ENCODE measurements around the gene HSPD1.
A peak's percentile ranks its signal among the peaks of the same experiment; 100 is the strongest.
"Not testable (repeated sequence)": the region's sequence is repeated elsewhere in the genome, so short reads cannot be mapped to it uniquely, and the experiment has no call there.

HSPD1 gene

DNA sequence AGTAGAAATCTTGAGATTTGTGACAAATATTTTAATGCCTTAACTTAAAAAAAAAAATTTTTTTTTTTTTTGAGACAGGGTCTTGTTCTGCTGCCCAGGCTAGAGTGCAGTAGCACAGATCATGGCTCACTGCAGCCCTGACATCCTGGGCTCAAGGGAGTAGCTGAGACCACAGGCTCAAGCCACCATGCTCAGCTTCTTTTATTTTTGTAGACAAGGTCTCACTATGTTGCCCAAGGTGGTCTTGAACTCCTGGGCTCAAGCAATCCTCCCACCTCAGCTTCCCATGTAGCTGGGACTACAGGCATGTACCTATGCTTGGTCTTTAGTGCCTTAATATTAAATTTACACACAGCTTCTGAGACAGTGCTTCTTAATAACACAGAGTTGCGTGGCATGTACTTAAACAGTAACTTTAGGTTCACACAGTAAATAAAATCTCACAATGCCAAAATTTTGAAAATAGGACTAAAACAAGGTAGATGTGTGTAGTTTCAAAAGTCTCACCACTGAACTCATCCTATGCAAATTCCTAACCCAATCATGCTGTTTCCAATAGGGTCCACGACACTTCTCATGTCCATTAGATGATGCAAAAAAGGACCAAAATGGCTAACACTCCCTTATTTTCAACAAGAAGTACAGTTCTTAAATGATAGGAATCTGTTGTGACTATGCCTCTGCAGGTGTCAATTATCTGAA lies 4.1 kb downstream of the HSPD1 start:
- DNase-seq = no peak

DNA sequence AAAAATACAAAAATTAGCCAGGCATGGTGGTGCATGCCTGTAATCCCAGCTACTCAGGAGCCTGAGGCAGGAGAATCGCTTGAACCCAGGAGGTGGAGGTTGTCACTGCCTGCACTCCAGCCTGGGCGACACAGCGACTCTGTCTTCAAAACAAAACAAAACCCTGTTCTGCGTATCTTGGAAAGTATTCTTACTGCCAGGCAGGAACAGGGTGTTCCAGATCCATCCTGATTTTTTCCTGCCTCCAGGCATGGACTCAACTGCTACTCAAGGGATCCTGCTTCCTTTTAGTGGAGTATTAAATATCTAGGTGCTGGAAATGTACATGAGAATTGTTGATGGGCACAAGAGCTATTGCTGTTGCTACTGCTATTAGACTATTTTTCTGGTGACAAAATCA lies 12.3 kb downstream of the HSPD1 start:
- DNase-seq = no peak

DNA sequence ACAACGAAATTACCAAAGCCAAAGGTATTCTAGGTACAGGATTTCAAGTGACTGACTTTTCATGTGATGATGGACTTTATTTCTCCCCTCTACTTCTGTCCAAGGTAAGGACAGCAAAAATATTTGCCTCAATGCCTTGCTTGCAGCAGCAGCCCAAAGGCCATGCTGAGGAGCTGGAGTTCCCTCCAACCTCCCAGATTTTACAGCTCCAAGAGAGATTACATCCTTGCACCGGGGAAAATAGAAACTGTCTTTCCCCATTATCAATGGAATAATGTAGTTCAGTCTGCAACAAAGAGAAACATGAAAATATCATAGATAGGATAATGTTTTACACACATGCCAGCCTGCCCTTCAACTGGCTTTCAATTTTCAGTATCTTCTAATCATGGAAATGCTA lies 13.5 kb downstream of the HSPD1 start:
- DNase-seq = no peak

DNA sequence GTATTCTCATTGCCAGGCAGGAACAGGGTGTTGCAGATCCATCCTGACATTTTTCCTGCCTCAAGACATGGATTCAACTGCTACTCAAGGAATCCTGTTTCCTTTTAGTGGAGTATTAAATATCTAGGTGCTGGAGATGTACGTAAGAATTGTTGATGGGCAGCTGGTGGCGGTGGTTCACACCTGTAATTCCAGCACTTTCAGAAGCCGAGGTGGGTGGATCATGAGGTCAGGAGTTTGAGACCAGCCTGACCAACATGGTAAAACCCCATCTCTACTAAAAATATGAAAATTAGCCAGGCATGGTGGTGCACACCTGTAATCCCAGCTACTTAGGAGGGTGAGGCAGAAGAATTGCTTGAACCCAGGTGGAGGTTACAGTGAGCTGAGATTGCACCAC lies 15.4 kb downstream of the HSPD1 start:
- DNase-seq = not testable (repeated sequence)

GRCh38 chr2:197480165-197481036 lies 19.2 kb downstream of the HSPD1 start:
- no peak for DNase-seq

GRCh38 chr2:197477797-197478196 lies 21.8 kb downstream of the HSPD1 start:
- DNase-seq = no peak

DNA sequence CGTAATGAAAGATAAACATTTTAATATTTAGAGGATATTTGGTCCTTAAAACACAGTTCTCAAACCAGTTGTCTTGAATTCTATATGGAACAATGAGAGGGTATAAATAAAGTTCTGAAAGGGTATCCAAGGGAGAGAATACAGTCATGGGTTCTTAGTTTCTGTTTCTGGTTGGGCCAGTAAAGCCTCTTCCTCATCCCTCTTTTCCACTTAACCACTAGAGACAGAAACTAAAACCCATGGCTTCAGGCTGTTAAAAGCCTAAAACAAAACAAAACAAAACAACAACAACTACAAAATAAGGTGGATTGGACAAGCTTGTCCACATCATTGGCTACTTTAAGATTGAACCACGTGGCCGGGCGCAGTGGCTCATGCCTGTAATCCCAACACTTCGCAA lies 27.5 kb downstream of the HSPD1 start:
- no peak for DNase-seq

DNA sequence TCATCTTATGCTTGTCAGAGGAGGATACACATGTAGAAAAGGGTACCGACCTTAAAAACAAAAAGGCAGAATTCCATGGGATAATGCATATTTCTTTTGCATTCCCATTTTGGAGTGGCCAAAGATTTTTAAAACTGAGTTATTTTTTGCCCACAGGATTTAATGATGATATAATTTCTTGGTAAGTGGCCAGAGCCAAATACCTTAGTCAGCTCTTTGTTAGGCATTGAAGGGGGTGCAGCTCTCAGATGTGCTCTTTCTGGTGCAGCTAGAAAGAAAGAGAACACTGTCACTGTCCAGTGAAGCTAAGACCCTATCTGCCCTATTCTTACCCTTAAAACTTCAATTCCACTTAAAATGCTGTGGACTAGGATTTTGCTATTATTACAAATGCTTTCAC lies 35.5 kb downstream of the HSPD1 start:
- no peak for DNase-seq

DNA sequence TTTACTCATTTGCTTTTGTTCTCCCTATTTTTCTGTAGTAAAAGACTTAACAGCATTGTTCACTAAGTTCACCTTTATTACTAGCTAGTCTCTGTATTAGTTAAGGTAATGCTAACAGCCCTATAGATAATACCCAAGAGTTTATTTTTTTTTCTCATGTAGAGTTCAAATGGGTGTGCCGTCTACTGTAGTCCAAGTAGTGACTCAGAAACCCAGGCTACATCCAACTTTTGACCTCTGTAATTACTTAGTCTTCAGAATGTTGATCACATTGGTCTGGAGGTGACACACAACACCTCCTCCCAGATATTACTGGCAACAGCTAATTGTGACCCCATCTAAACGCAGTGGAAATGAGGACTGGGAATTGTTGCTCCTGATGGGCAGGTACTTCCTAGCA lies 38.6 kb downstream of the HSPD1 start:
- DNase-seq = no peak

DNA sequence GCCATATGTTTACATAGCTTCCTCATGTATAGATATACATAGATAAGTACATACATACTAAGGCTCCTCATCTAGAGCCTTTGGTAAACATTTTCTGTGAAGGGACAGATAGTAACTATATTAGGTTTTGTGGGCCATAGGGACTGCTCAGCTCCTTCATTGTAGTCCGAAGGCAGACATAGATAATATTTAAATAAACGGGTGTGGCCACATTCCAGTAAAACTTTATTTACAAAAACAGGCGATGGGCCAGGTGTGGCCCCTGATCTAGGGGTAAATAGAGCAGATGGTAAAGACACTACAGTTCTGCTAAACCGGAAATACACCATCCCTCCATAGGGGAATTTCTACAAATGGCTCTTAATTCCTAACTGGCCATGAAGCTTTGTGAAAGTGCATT lies 39.0 kb downstream of the HSPD1 start:
- no peak for DNase-seq

- DNase-seq = no peak
Observed at GRCh38 chr2:197455428-197455827, 44.2 kb downstream of the HSPD1 start.

- DNase-seq = no peak
Observed at GRCh38 chr2:197454923-197455322, 44.7 kb downstream of the HSPD1 start.

- no peak for DNase-seq
Observed at GRCh38 chr2:197453914-197454398, 45.7 kb downstream of the HSPD1 start.

- peak; percentile 93 to 99 for DNase-seq
Observed at GRCh38 chr2:197453123-197453913, 46.3 kb downstream of the HSPD1 start, which contains the start of gene COQ10B. COQ10B (plus strand) TSS chr2:197453552; CDS start chr2:197453561, 9 bp downstream.

DNA sequence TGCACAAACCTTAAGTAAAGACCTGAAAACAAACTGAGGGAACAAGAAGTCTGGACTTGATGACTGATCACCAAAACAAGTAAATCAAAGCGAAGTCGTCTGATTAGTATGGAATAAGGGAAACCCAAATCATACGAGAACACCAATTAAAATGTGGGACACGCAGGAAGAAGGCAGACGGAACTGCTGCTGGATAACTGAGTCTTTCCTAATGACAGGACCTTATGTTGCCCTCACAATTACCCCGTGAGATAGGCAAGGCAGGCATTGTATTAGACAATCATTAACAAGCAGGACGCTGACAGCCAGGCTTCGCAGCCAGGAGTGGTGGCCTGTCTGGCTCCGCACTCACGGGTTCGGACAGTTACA lies 46.9 kb downstream of the HSPD1 start:
- DNase-seq = no peak

- DNase-seq = not testable (repeated sequence)
Observed at GRCh38 chr2:197450935-197451358, 48.7 kb downstream of the HSPD1 start.

DNA sequence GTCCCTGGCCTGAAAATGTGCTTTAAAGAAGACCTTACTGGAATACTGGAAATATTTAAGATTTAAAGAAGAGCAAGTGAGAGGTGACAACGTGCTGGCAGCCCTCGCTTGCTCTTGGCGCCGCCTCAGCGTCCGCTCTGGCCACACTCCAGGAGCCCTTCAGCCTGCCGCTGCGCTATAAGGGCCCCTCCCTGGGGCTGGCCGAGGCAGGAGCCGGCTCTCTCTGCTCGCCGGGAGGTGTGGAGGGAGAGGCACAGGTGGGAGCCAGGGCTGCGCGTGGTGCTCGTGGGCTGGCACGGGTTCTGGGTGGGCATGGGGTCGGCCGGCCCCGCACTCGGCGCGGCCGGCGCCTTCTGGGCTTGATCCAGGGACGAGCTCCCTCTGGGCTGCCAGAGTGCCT lies 49.2 kb downstream of the HSPD1 start:
- DNase-seq = no peak

DNA sequence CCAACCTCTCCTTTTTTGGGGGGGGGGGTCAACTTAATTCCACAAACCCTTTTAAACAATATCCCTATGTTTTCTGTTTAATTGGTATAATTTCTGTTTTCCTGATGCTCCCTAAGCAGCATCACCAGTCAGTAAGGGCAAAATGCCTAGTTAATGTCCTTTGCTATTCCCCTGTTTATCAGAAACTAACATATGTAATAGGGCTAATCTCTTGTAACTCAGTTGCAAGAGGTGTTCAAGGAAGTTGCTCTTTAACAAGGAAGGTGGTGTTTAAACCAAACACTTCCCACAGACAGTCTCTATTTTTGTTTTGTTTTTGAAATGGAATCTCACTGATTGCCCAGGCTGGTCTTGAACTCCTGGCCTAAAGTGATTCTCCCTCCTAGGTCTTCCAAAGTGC lies 52.8 kb downstream of the HSPD1 start:
- DNase-seq = no peak

DNA sequence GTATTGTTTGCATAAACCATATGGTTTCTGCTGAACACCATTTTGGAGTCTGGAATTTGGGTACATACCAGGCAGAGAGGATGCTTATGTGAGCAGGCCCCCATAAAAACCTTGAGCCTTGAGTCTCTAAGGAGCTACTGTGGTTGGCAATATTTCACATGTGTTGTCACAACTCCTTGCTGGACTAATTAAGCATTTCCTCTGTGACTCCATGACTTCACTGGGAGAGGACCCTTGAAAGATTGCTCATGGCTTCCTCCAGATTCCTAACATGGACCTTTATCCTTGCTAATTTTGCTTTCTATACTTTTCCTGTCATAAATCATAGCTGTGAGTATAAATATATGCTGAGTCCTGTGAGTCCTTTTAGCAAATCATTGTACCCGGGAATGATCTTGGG lies 53.9 kb downstream of the HSPD1 start:
- DNase-seq = no peak

DNA sequence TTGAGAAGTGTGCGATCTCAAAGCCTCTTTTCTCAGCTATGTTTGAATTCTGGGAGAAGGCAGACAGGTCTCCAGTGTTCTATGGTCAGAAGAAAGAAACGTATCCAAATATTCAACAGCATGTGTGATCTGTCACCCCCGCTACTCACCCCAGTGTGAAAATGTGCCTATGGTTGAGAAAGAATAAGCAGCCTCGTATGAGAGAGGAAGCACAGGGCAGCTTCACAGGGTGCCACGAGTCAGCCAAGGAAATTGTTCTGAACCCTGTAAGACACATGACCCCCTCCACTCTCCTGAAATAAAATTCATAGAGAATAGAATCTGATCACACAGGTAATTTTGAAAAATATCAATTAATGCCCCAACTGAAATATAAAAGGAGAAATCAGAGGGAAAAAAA lies 56.8 kb downstream of the HSPD1 start:
- peak in 1 of 2 donors; percentile 37 for DNase-seq

DNA sequence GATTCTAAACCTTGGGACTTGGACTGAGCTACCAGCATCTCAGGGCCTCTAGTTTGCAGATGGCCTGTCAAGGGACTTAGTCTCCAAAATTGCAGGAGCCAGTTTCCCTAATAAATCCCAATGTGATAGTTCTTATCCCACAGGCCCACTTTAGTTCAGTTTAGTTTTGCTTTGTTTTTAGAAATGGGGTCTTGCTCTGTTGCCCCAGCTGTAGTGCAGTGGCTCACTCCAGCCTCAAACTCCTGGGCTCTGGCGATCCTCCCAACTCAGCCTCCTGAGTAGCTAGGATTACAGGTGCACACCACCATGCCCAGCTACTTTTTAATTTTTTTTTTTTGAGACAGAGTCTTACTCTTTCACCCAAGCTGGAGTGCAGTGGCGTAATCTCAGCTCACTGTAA lies 62.3 kb downstream of the HSPD1 start:
- no peak for DNase-seq
